Measurements from ENCODE around the gene SLC4A2.
"Not testable (repeated sequence)": the region's sequence is repeated elsewhere in the genome, so short reads cannot be mapped to it uniquely, and the experiment has no call there.

Gene SLC4A2
- 56.1 to 71.1 reads per million in 2 donors for total RNA-seq

- peak; percentile 62 for DNase-seq
These were observed at the start of gene SLC4A2 for GRCh38 chr7:151059367-151060112. Gene SLC4A2 (plus strand): TSS chr7:151059589. CDS start chr7:151061988, 2,399 bp downstream.

GRCh38 chr7:151010037-151010306 lies 49.4 kb upstream of the SLC4A2 start:
- no peak for DNase-seq

- DNase-seq: no peak
These were observed 48.9 kb upstream of the SLC4A2 start for GRCh38 chr7:151010307-151011096.

GRCh38 chr7:151011097-151011409 lies 48.3 kb upstream of the SLC4A2 start:
- DNase-seq: no peak

GRCh38 chr7:151011616-151012015 lies 47.8 kb upstream of the SLC4A2 start:
- not testable (repeated sequence) for DNase-seq

GRCh38 chr7:151012031-151012692 lies 47.2 kb upstream of the SLC4A2 start:
- DNase-seq: no peak

- DNase-seq: no peak
These were observed 46.5 kb upstream of the SLC4A2 start for GRCh38 chr7:151012911-151013347.

GRCh38 chr7:151013356-151013732 lies 46.0 kb upstream of the SLC4A2 start:
- DNase-seq: no peak

- peak; percentile 89 for DNase-seq
These were observed 45.5 kb upstream of the SLC4A2 start for GRCh38 chr7:151013733-151014497.

- no peak for DNase-seq
These were observed 44.4 kb upstream of the SLC4A2 start for GRCh38 chr7:151014950-151015349.

- DNase-seq: no peak
These were observed 43.4 kb upstream of the SLC4A2 start for GRCh38 chr7:151015967-151016366.

- no peak for DNase-seq
These were observed 42.9 kb upstream of the SLC4A2 start for GRCh38 chr7:151016505-151016904.

- no peak for DNase-seq
These were observed 42.4 kb upstream of the SLC4A2 start for GRCh38 chr7:151016942-151017341.

- DNase-seq: no peak
These were observed 41.9 kb upstream of the SLC4A2 start for GRCh38 chr7:151017370-151017952.

GRCh38 chr7:151017953-151018420 lies 41.4 kb upstream of the SLC4A2 start:
- peak; percentile 55 for DNase-seq

GRCh38 chr7:151018421-151019129 lies 40.8 kb upstream of the SLC4A2 start:
- DNase-seq: peak; percentile 42

- DNase-seq: no peak
These were observed 40.3 kb upstream of the SLC4A2 start for GRCh38 chr7:151019130-151019447.

- DNase-seq: no peak
These were observed 39.2 kb upstream of the SLC4A2 start for GRCh38 chr7:151020231-151020630.

GRCh38 chr7:151023232-151023631 lies 36.2 kb upstream of the SLC4A2 start:
- DNase-seq: no peak

GRCh38 chr7:151024435-151025056 lies 34.8 kb upstream of the SLC4A2 start, which contains the start of gene ATG9B:
Gene ATG9B (minus strand): TSS chr7:151024494. CDS start chr7:151024423, 71 bp downstream.
- DNase-seq: no peak

GRCh38 chr7:151025924-151026671 lies 33.3 kb upstream of the SLC4A2 start:
- DNase-seq: no peak
